ENCODE results near the gene NUDT11.
"Not testable (repeated sequence)": the region's sequence is repeated elsewhere in the genome, so short reads cannot be mapped to it uniquely, and the experiment has no call there.

The NUDT11 gene

DNA sequence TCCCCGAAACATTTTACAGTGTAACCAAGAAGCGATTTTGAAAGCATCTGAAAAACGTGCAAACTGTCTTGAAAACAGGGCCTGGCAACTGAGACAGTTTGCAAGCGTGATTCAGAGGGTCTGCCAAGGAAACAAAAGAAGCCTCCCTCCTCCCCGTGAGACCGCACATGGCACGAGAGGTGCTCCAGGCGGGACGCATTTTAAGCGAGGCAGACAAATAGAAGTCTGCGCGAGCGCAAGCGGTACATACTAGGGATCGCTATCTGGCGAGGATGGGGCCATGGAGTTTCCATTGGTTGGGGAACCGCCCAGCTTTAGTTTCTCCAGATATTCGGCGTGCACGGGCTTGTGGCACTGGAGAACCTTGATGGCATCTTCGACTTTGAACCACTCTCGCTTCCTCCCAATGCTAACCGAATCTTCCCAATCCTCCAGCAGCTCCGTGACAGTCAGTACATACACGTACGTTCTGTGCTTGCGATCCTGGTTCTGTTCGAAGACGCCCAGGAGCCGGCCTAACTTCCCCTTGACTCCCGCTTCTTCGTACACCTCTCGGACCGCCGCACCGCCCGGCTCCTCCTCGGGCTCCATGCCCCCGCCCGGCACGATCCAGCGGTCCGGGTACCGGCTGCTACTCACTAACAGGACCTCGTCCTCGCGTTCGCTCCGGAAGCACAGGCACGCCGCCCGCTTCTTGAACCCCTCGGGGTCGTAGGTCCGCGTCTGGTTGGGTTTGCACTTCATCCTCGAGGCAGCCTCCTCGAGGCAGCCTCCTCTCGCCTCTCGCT lies 497 bp downstream of the NUDT11 start:
- Histone ChIP-seq H2AFZ (ENCODE audit: low read depth, low read length) (peak overlapping the region; percentile 71), H3K18ac (ENCODE audit: low read depth in 1 of 2, low read length in 2 of 2) (peak overlapping the region in 1 of 2 experiments; percentile 52), H3K4me3 (ENCODE audit: insufficient read depth in 1 of 2, low read depth in 1 of 2, low read length in 2 of 2) (peak overlapping the region; percentile 70 to 78), H3K14ac (ENCODE audit: low read length in 2 of 2) (peak overlapping the region in 1 of 2 experiments; percentile 71), H3K9ac (ENCODE audit: low read length) (peak overlapping the region; percentile 60), H3K4me2 (ENCODE audit: low read length, poor library complexity, severe bottlenecking) (peak overlapping the region; percentile 70)
- H3K4ac ChIP-seq (ENCODE audit: low read depth in 1 of 2, low read length in 2 of 2); H3K36me3 ChIP-seq (ENCODE audit: control insufficient read depth in 1 of 2, insufficient read depth in 2 of 2, low read depth in 1 of 2, low read length in 2 of 2); H4K91ac ChIP-seq (ENCODE audit: low read length); H2BK120ac ChIP-seq (ENCODE audit: low read depth, low read length); H2AK5ac ChIP-seq (ENCODE audit: low read length, severe bottlenecking); H4K8ac ChIP-seq (ENCODE audit: low read length); H2BK12ac ChIP-seq (ENCODE audit: low read length in 2 of 2); H3K27me3 ChIP-seq (ENCODE audit: control insufficient read depth in 1 of 2, insufficient read depth in 1 of 2, low read length in 2 of 2); H3K79me1 ChIP-seq (replicated peaks; ENCODE audit: low read length, poor library complexity, severe bottlenecking); H2BK15ac ChIP-seq (ENCODE audit: low read depth, poor library complexity, severe bottlenecking); H3K4me1 ChIP-seq (ENCODE audit: control insufficient read depth, insufficient read depth, low read depth, low read length); H2BK5ac ChIP-seq (ENCODE audit: low read depth, low read length, poor library complexity, severe bottlenecking); H3K23ac ChIP-seq (ENCODE audit: low read length in 2 of 2); H3K9me3 ChIP-seq (ENCODE audit: control insufficient read depth, low read length); H3K27ac ChIP-seq (ENCODE audit: low read length, poor library complexity, severe bottlenecking): not testable (repeated sequence)
- peak; percentile 30 for DNase-seq
- 1% methylated on average over 7 of the region's 60 CpGs for WGBS

DNA sequence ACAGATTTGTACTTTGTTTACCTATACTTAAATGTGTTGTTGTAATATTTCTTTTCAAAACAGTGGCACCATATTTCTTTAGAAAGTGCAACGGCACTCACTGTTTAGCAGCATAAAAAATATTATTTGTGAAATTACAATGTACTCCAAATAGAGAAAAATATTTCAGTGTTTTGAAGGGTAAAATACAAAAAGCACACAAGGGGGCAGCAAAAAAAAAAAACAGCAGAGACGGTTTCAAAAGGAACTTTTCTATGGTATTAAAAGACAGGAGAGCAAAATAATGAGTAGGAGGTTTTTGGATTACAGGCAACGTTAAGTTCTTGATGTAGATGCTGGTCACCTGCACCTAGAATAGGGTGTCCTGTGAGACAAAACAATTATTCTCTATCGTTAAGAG lies 2.0 kb downstream of the NUDT11 start:
- Histone ChIP-seq H4K91ac (ENCODE audit: low read length) (no peak overlapping the region), H3K9me3 (ENCODE audit: control insufficient read depth, low read length) (no peaks in the 10 kb centered on the region), H3K14ac (ENCODE audit: low read length in 2 of 2) (no peak overlapping the region), H2BK5ac (ENCODE audit: low read depth, low read length, poor library complexity, severe bottlenecking) (no peak overlapping the region), H3K36me3 (ENCODE audit: control insufficient read depth in 1 of 2, insufficient read depth in 2 of 2, low read depth in 1 of 2, low read length in 2 of 2) (no peaks in the 10 kb centered on the region), H3K4ac (ENCODE audit: low read depth in 1 of 2, low read length in 2 of 2) (no peak overlapping the region), H3K23ac (ENCODE audit: low read length in 2 of 2) (no peak overlapping the region), H2BK120ac (ENCODE audit: low read depth, low read length) (no peak overlapping the region), H3K18ac (ENCODE audit: low read depth in 1 of 2, low read length in 2 of 2) (no peak overlapping the region), H2AFZ (ENCODE audit: low read depth, low read length) (no peak overlapping the region), H4K8ac (ENCODE audit: low read length) (no peak overlapping the region), H3K27ac (ENCODE audit: low read length, poor library complexity, severe bottlenecking) (no peak overlapping the region), H2BK12ac (ENCODE audit: low read length in 2 of 2) (no peak overlapping the region), H3K9ac (ENCODE audit: low read length) (no peak overlapping the region), H3K4me3 (ENCODE audit: insufficient read depth in 1 of 2, low read depth in 1 of 2, low read length in 2 of 2) (peak overlapping the region in 1 of 2 experiments; percentile 78), H3K4me2 (ENCODE audit: low read length, poor library complexity, severe bottlenecking) (no peak overlapping the region), H3K27me3 (ENCODE audit: control insufficient read depth in 1 of 2, insufficient read depth in 1 of 2, low read length in 2 of 2) (peaks cover 0 to 4% of the 10 kb centered on the region in 2 experiments), H3K4me1 (ENCODE audit: control insufficient read depth, insufficient read depth, low read depth, low read length) (peaks cover 4% of the 10 kb centered on the region), H2BK15ac (ENCODE audit: low read depth, poor library complexity, severe bottlenecking) (no peak overlapping the region), H2AK5ac (ENCODE audit: low read length, severe bottlenecking) (no peak overlapping the region), H3K79me1 (replicated peaks; ENCODE audit: low read length, poor library complexity, severe bottlenecking) (no peaks in the 10 kb centered on the region)
- 6% methylated on average over 2 of the region's 4 CpGs for whole genome bisulfite sequencing
- DNase-seq, result peak; percentile 14

DNA sequence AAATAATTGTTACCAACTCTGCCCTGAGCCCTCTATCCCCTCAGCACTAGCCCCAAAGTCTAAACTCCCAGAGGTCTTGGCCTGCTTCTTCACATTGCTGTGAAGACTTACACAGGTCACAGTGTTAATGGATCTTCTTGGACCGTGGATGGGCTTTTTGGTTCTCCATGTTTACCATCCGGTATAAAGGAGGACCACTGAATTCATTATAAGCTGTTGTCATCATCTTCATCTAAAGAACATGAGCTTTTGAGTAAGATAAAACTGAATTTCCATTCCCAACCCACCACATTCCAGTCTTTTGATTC lies 8.5 kb downstream of the NUDT11 start:
- Histone ChIP-seq H3K9ac (ENCODE audit: low read length) (peak overlapping the region; percentile 28), H4K91ac (ENCODE audit: low read length) (no peak overlapping the region), H3K14ac (ENCODE audit: low read length in 2 of 2) (no peak overlapping the region), H3K4me2 (ENCODE audit: low read length, poor library complexity, severe bottlenecking) (no peak overlapping the region), H3K4ac (ENCODE audit: low read depth in 1 of 2, low read length in 2 of 2) (no peak overlapping the region), H2BK15ac (ENCODE audit: low read depth, poor library complexity, severe bottlenecking) (no peak overlapping the region), H3K23ac (ENCODE audit: low read length in 2 of 2) (no peak overlapping the region), H2BK5ac (ENCODE audit: low read depth, low read length, poor library complexity, severe bottlenecking) (no peak overlapping the region), H3K9me3 (ENCODE audit: control insufficient read depth, low read length) (no peaks in the 10 kb centered on the region), H2BK12ac (ENCODE audit: low read length in 2 of 2) (no peak overlapping the region), H2AFZ (ENCODE audit: low read depth, low read length) (no peak overlapping the region), H2AK5ac (ENCODE audit: low read length, severe bottlenecking) (no peak overlapping the region), H3K4me3 (ENCODE audit: insufficient read depth in 1 of 2, low read depth in 1 of 2, low read length in 2 of 2) (no peak overlapping the region), H3K4me1 (ENCODE audit: control insufficient read depth, insufficient read depth, low read depth, low read length) (no peaks in the 10 kb centered on the region), H3K27ac (ENCODE audit: low read length, poor library complexity, severe bottlenecking) (no peak overlapping the region), H3K27me3 (ENCODE audit: control insufficient read depth in 1 of 2, insufficient read depth in 1 of 2, low read length in 2 of 2) (peaks cover 0 to 14% of the 10 kb centered on the region in 2 experiments), H3K18ac (ENCODE audit: low read depth in 1 of 2, low read length in 2 of 2) (no peak overlapping the region), H3K36me3 (ENCODE audit: control insufficient read depth in 1 of 2, insufficient read depth in 2 of 2, low read depth in 1 of 2, low read length in 2 of 2) (no peaks in the 10 kb centered on the region), H3K79me1 (replicated peaks; ENCODE audit: low read length, poor library complexity, severe bottlenecking) (no peaks in the 10 kb centered on the region), H4K8ac (ENCODE audit: low read length) (no peak overlapping the region), H2BK120ac (ENCODE audit: low read depth, low read length) (no peak overlapping the region)
- no CpG with 5 or more reads among the region's 2 CpGs for WGBS
- DNase-seq, result no peak

DNA sequence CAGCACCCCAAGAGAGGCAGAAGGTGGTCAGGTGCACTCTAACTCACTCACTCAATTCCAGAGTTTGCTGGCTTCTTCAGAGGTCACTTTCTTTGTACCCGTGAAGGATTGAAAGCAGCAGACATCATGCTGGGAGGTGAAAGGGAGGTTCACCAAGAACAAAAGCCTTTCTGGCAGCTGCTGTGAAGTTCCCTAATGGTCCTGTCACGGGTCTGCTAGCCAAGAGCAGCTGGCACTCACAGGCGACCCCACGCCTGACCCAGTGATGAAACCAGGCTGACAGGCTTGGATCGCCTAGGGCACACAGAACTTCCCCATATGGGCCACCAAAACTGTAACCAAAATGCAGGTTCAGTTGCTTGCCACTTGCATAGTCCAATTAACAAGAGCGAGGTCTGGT lies 11.8 kb downstream of the NUDT11 start:
- Histone ChIP-seq H2AK5ac (ENCODE audit: low read length, severe bottlenecking) (no peak overlapping the region), H3K36me3 (ENCODE audit: control insufficient read depth in 1 of 2, insufficient read depth in 2 of 2, low read depth in 1 of 2, low read length in 2 of 2) (no peaks in the 10 kb centered on the region), H3K79me1 (replicated peaks; ENCODE audit: low read length, poor library complexity, severe bottlenecking) (no peaks in the 10 kb centered on the region), H4K91ac (ENCODE audit: low read length) (no peak overlapping the region), H3K4me1 (ENCODE audit: control insufficient read depth, insufficient read depth, low read depth, low read length) (no peaks in the 10 kb centered on the region), H3K14ac (ENCODE audit: low read length in 2 of 2) (no peak overlapping the region), H3K4ac (ENCODE audit: low read depth in 1 of 2, low read length in 2 of 2) (no peak overlapping the region), H2BK15ac (ENCODE audit: low read depth, poor library complexity, severe bottlenecking) (no peak overlapping the region), H2BK120ac (ENCODE audit: low read depth, low read length) (no peak overlapping the region), H3K4me2 (ENCODE audit: low read length, poor library complexity, severe bottlenecking) (no peak overlapping the region), H2BK5ac (ENCODE audit: low read depth, low read length, poor library complexity, severe bottlenecking) (no peak overlapping the region), H3K9me3 (ENCODE audit: control insufficient read depth, low read length) (no peaks in the 10 kb centered on the region), H3K4me3 (ENCODE audit: insufficient read depth in 1 of 2, low read depth in 1 of 2, low read length in 2 of 2) (no peak overlapping the region), H3K27ac (ENCODE audit: low read length, poor library complexity, severe bottlenecking) (no peak overlapping the region), H4K8ac (ENCODE audit: low read length) (no peak overlapping the region), H2BK12ac (ENCODE audit: low read length in 2 of 2) (no peak overlapping the region), H3K18ac (ENCODE audit: low read depth in 1 of 2, low read length in 2 of 2) (no peak overlapping the region), H2AFZ (ENCODE audit: low read depth, low read length) (no peak overlapping the region), H3K27me3 (ENCODE audit: control insufficient read depth in 1 of 2, insufficient read depth in 1 of 2, low read length in 2 of 2) (peaks cover 0 to 14% of the 10 kb centered on the region in 2 experiments), H3K23ac (ENCODE audit: low read length in 2 of 2) (no peak overlapping the region), H3K9ac (ENCODE audit: low read length) (no peak overlapping the region)
- 92% methylated on average over 6 of the region's 6 CpGs for WGBS
- DNase-seq, result no peak
